ENCODE measurements around the gene TAS1R1.

Gene TAS1R1

GRCh38 chr1:6507461-6507911 lies 47.6 kb upstream of the TAS1R1 start:
- Histone ChIP-seq H3K4me3 (ENCODE audit: severe bottlenecking) (no peak overlapping the region), H3K27ac (ENCODE audit: poor library complexity, severe bottlenecking) (no peak overlapping the region), H3K27me3 (ENCODE audit: insufficient read depth, poor library complexity, severe bottlenecking) (no peaks in the 10 kb centered on the region), H3K9me3 (ENCODE audit: severe bottlenecking) (no peaks in the 10 kb centered on the region), H3K4me1 (ENCODE audit: insufficient read depth, poor library complexity, severe bottlenecking) (no peaks in the 10 kb centered on the region), H3K36me3 (ENCODE audit: low read depth) (no peaks in the 10 kb centered on the region)
- DNase-seq (ENCODE audit: low spot score), result no peak
- no peak for ATAC-seq (ENCODE audit: low read depth)
- TF ChIP-seq CTCF (IDR thresholded peaks at IDR 0.05; ENCODE audit: poor library complexity, severe bottlenecking), result no peak

- H3K4me3 ChIP-seq (ENCODE audit: severe bottlenecking), result no peak overlapping the region
- no peaks in the 10 kb centered on the region for H3K9me3 ChIP-seq (ENCODE audit: severe bottlenecking)
- ATAC-seq (ENCODE audit: low read depth), result no peak
- H3K27me3 ChIP-seq (ENCODE audit: insufficient read depth, poor library complexity, severe bottlenecking), result no peaks in the 10 kb centered on the region
- no peaks in the 10 kb centered on the region for H3K36me3 ChIP-seq (ENCODE audit: low read depth)
- no peak overlapping the region for H3K27ac ChIP-seq (ENCODE audit: poor library complexity, severe bottlenecking)
- TF ChIP-seq CTCF (IDR thresholded peaks at IDR 0.05; ENCODE audit: poor library complexity, severe bottlenecking), result no peak
- no peak for DNase-seq (ENCODE audit: low spot score)
- H3K4me1 ChIP-seq (ENCODE audit: insufficient read depth, poor library complexity, severe bottlenecking), result no peaks in the 10 kb centered on the region
Observed at GRCh38 chr1:6508154-6508815, 46.8 kb upstream of the TAS1R1 start.

DNA sequence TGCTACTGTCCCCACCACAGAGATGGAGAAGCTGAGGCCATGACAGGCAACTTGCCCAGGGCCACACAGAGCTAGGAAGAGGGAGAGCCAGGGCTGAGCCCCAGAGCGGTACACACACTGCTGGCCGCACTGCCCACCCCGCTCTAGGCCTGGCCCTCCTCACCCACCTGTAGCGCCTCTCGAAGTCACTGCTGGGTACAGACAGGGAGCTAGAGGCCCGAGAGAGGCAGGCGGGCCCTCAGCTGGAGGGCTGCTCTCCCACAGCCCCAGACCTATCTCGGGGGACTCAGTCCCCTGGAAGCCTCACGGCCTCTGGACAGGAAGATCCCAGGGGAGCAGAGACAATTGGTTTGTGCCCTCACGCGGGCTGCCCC lies 46.3 kb upstream of the TAS1R1 start:
- no peak for DNase-seq (ENCODE audit: low spot score)
- Histone ChIP-seq H3K4me1 (ENCODE audit: insufficient read depth, poor library complexity, severe bottlenecking) (no peaks in the 10 kb centered on the region), H3K9me3 (ENCODE audit: severe bottlenecking) (no peaks in the 10 kb centered on the region), H3K27ac (ENCODE audit: poor library complexity, severe bottlenecking) (no peak overlapping the region), H3K27me3 (ENCODE audit: insufficient read depth, poor library complexity, severe bottlenecking) (no peaks in the 10 kb centered on the region), H3K36me3 (ENCODE audit: low read depth) (no peaks in the 10 kb centered on the region), H3K4me3 (ENCODE audit: severe bottlenecking) (no peak overlapping the region)
- TF ChIP-seq CTCF (IDR thresholded peaks at IDR 0.05; ENCODE audit: poor library complexity, severe bottlenecking), result no peak
- ATAC-seq (ENCODE audit: low read depth), result no peak; the same call in 2 of the 3 replicates

DNA sequence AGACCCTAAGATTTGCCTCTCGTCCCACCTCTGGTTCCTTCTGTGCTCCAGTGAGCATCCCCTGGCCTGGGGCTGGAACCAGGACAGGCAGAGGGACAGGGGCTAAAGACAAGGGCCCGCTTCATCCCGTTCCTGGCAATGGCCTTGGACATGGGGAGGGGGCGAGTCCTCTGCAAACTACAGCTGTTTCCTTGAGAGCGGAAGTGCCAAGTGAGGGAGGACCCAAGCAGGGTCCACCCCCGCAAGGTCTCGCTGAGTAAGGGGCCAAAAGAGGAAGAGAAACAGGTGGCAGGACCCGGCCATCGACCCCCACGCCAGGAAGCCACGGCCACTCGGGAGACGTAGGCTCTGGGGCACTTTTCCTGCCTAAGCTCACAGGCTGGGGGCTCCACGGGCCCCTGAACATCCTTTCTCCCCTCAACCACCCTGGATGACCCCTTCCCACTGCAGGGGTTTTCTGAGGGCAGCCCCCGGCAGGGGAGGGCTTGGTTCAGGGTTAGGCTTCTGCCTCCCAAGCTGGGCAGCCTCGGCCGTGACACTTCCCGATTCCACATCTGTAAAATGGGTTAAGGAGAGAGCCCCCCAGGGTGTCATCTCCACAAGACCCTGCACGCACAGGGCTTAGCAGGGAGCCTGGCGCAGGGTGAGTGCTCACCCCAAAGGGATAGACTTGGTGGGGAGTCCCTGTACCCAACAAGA lies 45.7 kb upstream of the TAS1R1 start:
- no peak for DNase-seq (ENCODE audit: low spot score)
- Histone ChIP-seq H3K4me3 (ENCODE audit: severe bottlenecking) (no peak overlapping the region), H3K27ac (ENCODE audit: poor library complexity, severe bottlenecking) (no peak overlapping the region), H3K27me3 (ENCODE audit: insufficient read depth, poor library complexity, severe bottlenecking) (no peaks in the 10 kb centered on the region), H3K9me3 (ENCODE audit: severe bottlenecking) (no peaks in the 10 kb centered on the region), H3K4me1 (ENCODE audit: insufficient read depth, poor library complexity, severe bottlenecking) (no peaks in the 10 kb centered on the region), H3K36me3 (ENCODE audit: low read depth) (no peaks in the 10 kb centered on the region)
- no peak for ATAC-seq (ENCODE audit: low read depth)
- TF ChIP-seq CTCF (IDR thresholded peaks at IDR 0.05; ENCODE audit: poor library complexity, severe bottlenecking), result no peak

GRCh38 chr1:6509919-6510291 lies 45.2 kb upstream of the TAS1R1 start:
- Histone ChIP-seq H3K27me3 (ENCODE audit: insufficient read depth, poor library complexity, severe bottlenecking) (no peaks in the 10 kb centered on the region), H3K4me3 (ENCODE audit: severe bottlenecking) (no peak overlapping the region), H3K4me1 (ENCODE audit: insufficient read depth, poor library complexity, severe bottlenecking) (no peaks in the 10 kb centered on the region), H3K27ac (ENCODE audit: poor library complexity, severe bottlenecking) (no peak overlapping the region), H3K9me3 (ENCODE audit: severe bottlenecking) (no peaks in the 10 kb centered on the region), H3K36me3 (ENCODE audit: low read depth) (no peaks in the 10 kb centered on the region)
- no peak for TF ChIP-seq CTCF (IDR thresholded peaks at IDR 0.05; ENCODE audit: poor library complexity, severe bottlenecking)
- ATAC-seq (ENCODE audit: low read depth) (no peak), DNase-seq (ENCODE audit: low spot score) (no peak)

All from RWPE2 (cell line).